A549 (cell line): Measurements from ENCODE around the gene DMC1.

Source experiments
- CHD4 ChIP-seq: fragments of 200-600 bp; sonication (generic); IDR thresholded peaks from 2 replicates; pipeline ENCODE4 v1.6.1; 2016; ENCODE audit warnings: antibody characterized with exemption, mild to moderate bottlenecking, borderline replicate concordance
- EHF ChIP-seq: fragments of 250-450 bp; sonication (Bioruptor Pico); IDR thresholded peaks from 2 replicates; pipeline ENCODE4 v1.5.0; 2020; ENCODE audit warnings: mild to moderate bottlenecking
- KDM5A ChIP-seq: fragments of 200-600 bp; sonication (generic); IDR thresholded peaks from 2 replicates; pipeline ENCODE4 v1.6.1; 2016; ENCODE audit warnings: antibody characterized with exemption, mild to moderate bottlenecking
- RFX5 ChIP-seq: fragments of 450-650 bp; IDR thresholded peaks from 2 replicates; pipeline ENCODE4 v1.7.1; 2014; ENCODE audit warnings: antibody characterized with exemption, mild to moderate bottlenecking, moderate library complexity
- TF ChIP-seq, protein P1 (sequence below): IDR thresholded peaks from 2 replicates; pipeline ENCODE4 v1.6.1; 2012
- TF ChIP-seq, protein P2 (sequence below): fragments of >200 bp; sonication (Bioruptor Twin); formaldehyde crosslinking; IDR thresholded peaks from 3 replicates; pipeline ENCODE4 v1.5.1; 2016
- TF ChIP-seq, protein P3 (sequence below): IDR thresholded peaks from 2 replicates; pipeline ENCODE4 v1.6.1; 2012

DNA sequence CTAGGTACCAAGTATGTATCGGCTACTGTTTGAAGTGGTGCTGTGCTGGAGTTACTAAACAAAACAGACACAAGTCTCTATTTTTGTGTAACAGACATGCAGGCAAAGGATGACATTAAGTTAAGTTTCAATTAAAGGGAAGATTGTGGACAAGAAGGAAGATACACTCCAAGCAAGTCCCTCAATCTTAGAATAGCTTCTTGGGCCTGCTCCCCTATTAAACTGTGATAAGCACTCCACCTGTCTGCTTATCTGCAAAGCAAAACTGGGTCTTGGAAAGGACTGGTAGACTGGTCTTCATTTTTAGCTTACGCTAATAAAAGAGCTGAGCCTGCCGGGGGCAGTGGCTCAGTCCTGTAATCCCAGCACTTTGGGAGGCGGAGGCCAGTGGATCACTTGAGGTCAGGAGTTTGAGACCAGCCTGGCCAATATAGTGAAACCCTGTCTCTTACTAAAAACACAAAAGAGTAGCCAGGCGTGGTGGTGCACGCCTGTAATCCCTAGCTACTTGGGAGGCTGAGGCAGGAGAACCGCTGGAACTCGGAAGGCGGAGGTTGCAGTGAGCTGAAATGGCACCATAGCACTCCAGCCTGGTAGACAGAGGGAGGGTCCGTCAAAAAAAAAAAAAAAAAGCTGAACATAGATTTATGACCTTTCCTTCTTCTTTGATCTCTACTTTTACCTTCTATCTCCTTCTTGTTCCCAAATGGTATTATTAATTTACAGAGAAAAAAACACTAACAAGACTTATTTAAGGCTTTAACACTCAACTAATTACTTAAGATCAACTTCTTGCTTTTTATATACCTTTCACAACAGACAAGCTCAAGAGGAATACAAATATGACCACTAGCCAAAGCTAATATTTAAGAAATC lies 67.9 kb downstream of the DMC1 start:
- TF ChIP-seq, protein P1, sequence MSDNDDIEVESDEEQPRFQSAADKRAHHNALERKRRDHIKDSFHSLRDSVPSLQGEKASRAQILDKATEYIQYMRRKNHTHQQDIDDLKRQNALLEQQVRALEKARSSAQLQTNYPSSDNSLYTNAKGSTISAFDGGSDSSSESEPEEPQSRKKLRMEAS, result no peak
- TF ChIP-seq CHD4 (no peak), KDM5A (no peak), EHF (CRISPR knock-in tag) (no peak), RFX5 (no peak)
- TF ChIP-seq, protein P2, sequence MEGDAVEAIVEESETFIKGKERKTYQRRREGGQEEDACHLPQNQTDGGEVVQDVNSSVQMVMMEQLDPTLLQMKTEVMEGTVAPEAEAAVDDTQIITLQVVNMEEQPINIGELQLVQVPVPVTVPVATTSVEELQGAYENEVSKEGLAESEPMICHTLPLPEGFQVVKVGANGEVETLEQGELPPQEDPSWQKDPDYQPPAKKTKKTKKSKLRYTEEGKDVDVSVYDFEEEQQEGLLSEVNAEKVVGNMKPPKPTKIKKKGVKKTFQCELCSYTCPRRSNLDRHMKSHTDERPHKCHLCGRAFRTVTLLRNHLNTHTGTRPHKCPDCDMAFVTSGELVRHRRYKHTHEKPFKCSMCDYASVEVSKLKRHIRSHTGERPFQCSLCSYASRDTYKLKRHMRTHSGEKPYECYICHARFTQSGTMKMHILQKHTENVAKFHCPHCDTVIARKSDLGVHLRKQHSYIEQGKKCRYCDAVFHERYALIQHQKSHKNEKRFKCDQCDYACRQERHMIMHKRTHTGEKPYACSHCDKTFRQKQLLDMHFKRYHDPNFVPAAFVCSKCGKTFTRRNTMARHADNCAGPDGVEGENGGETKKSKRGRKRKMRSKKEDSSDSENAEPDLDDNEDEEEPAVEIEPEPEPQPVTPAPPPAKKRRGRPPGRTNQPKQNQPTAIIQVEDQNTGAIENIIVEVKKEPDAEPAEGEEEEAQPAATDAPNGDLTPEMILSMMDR, result no peak
- TF ChIP-seq, protein P3, sequence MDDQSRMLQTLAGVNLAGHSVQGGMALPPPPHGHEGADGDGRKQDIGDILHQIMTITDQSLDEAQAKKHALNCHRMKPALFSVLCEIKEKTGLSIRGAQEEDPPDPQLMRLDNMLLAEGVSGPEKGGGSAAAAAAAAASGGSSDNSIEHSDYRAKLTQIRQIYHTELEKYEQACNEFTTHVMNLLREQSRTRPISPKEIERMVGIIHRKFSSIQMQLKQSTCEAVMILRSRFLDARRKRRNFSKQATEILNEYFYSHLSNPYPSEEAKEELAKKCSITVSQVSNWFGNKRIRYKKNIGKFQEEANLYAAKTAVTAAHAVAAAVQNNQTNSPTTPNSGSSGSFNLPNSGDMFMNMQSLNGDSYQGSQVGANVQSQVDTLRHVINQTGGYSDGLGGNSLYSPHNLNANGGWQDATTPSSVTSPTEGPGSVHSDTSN, result no peak
